Common myeloid progenitor, CD34-positive (primary cell): ENCODE measurements around the gene ENKD1.

ENCODE experiments used
- CTCF ChIA-PET: fragments of 350-600 bp; sonication (Branson Sonifier 250); formaldehyde crosslinking; loops from one replicate; lab custom pipeline; 2021; ENCODE audit warnings: antibody characterized with exemption; lab: Charles Lee
- POLR2A ChIA-PET: fragments of 350-600 bp; sonication (Branson Sonifier 250); formaldehyde crosslinking; loops from one replicate; lab custom pipeline; 2021; ENCODE audit warnings: antibody characterized with exemption; lab: Charles Lee
- DNase-seq, 3 donors: peaks; one replicate each; pipeline versions ENCODE4 v3.0.0 to v3.0.0-alpha.2; 2013
- H3K27ac ChIP-seq, 2 experiments: 1 replicate in 1 of 2; 2 replicates in 1 of 2; pipeline ENCODE4 v1.7.0; 2013; ENCODE audit warnings: inconsistent platforms in 2 of 2, low read length in 2 of 2, mild to moderate bottlenecking in 2 of 2, low read depth in 1 of 2, moderate library complexity in 1 of 2; ENCODE audit not compliant: severe bottlenecking in 2 of 2, insufficient read depth in 1 of 2, poor library complexity in 1 of 2
- H3K27me3 ChIP-seq, 5 experiments: replicated peaks in 2 of 5; 1 replicate in 3 of 5; 2 replicates in 2 of 5; pipeline versions ENCODE4 v1.6.1 to v1.7.0; 2013; ENCODE audit warnings: low read length in 4 of 5, mild to moderate bottlenecking in 2 of 5, moderate library complexity in 2 of 5, inconsistent platforms in 1 of 5; ENCODE audit not compliant: insufficient read depth in 5 of 5, control insufficient read depth in 4 of 5
- H3K36me3 ChIP-seq, 4 experiments: 1 replicate in 2 of 4; 2 replicates in 2 of 4; pipeline versions ENCODE4 v1.6.1 to v1.7.0; 2013; ENCODE audit warnings: low read length in 3 of 4, control low read depth in 1 of 4, mild to moderate bottlenecking in 1 of 4; ENCODE audit not compliant: control insufficient read depth in 4 of 4, insufficient read depth in 4 of 4
- H3K4me1 ChIP-seq, 4 experiments: 1 replicate in 3 of 4; 2 replicates in 1 of 4; pipeline versions ENCODE4 v1.6.1 to v1.7.1; 2013; ENCODE audit warnings: low read length in 3 of 4, mild to moderate bottlenecking in 3 of 4, control low read depth in 1 of 4, inconsistent platforms in 1 of 4, moderate library complexity in 1 of 4; ENCODE audit not compliant: control insufficient read depth in 4 of 4, insufficient read depth in 4 of 4; ENCODE audit errors: control extremely low read depth in 1 of 4
- H3K4me3 ChIP-seq, 7 experiments: 1 replicate in 4 of 7; 2 replicates in 3 of 7; pipeline versions ENCODE4 v1.5.1 to v1.7.0; 2013; ENCODE audit warnings: mild to moderate bottlenecking in 7 of 7, low read length in 6 of 7, moderate library complexity in 6 of 7, inconsistent platforms in 2 of 7, low read depth in 2 of 7, control low read depth in 1 of 7; ENCODE audit not compliant: insufficient read depth in 4 of 7, control insufficient read depth in 1 of 7; ENCODE audit errors: extremely low read depth in 1 of 7
- H3K9me3 ChIP-seq, 5 experiments: 1 replicate in 4 of 5; 2 replicates in 1 of 5; pipeline versions ENCODE4 v1.6.1 to v1.7.1; 2013; ENCODE audit warnings: low read length in 4 of 5, mild to moderate bottlenecking in 2 of 5, inconsistent platforms in 1 of 5, low read depth in 1 of 5, moderate library complexity in 1 of 5; ENCODE audit not compliant: control insufficient read depth in 4 of 5, insufficient read depth in 2 of 5; ENCODE audit errors: control extremely low read depth in 1 of 5
- WGBS: methylation state at CpG from one replicate; pipeline ENCODE4 v1.1.5; 2013; ENCODE audit not compliant: insufficient coverage; 5-methylcytosine and 5-hydroxymethylcytosine counted together

Gene ENKD1

GRCh38 chr16:67675579-67675935 is 9.0 kb upstream of the ENKD1 start:
- H3K4me1 ChIP-seq = peaks cover 6 to 23% (median 20%) of the 10 kb centered on the region in 4 experiments
- H3K36me3 ChIP-seq = peaks cover 0 to 13% (median 8%) of the 10 kb centered on the region in 4 experiments
- H3K27ac ChIP-seq = no peak overlapping the region
- H3K27me3 ChIP-seq = no peaks in the 10 kb centered on the region
- H3K4me3 ChIP-seq = no peak overlapping the region
- CTCF ChIA-PET = interaction anchor here (1.7 kb wide), 1 partner anchor 17 kb away, joined by 5 read pairs; no protein-coding TSS in a partner anchor
- POLR2A ChIA-PET = no interaction called here
- 93% methylated on average over 17 of the region's 17 CpGs for WGBS
- DNase-seq = no peak
- H3K9me3 ChIP-seq = no peaks in the 10 kb centered on the region

- ChIA-PET CTCF (interaction anchor here (1.2 to 5.1 kb wide), 5 partner anchors 17 to 191 kb away, joined by 4 to 24 read pairs (median 5); no protein-coding TSS in a partner anchor), POLR2A (no interaction called here)
- Histone ChIP-seq H3K4me1 (peaks cover 6 to 23% (median 20%) of the 10 kb centered on the region in 4 experiments), H3K27me3 (no peaks in the 10 kb centered on the region), H3K27ac (peak overlapping the region in 1 of 2 experiments; percentile 62), H3K9me3 (no peaks in the 10 kb centered on the region), H3K36me3 (peaks cover 0 to 9% (median 4%) of the 10 kb centered on the region in 4 experiments), H3K4me3 (no peak overlapping the region)
- WGBS = 96% methylated on average over 28 of the region's 28 CpGs
- no peak for DNase-seq
These were observed 8.5 kb upstream of the ENKD1 start for GRCh38 chr16:67674851-67675578.

GRCh38 chr16:67673712-67674580 is 7.4 kb upstream of the ENKD1 start:
- H3K4me1 ChIP-seq = peaks cover 6 to 28% (median 23%) of the 10 kb centered on the region in 4 experiments
- 20% methylated on average over 5 of the region's 21 CpGs for WGBS
- H3K27me3 ChIP-seq = no peaks in the 10 kb centered on the region
- H3K9me3 ChIP-seq = no peaks in the 10 kb centered on the region
- CTCF ChIA-PET = interaction anchor here (0.9 to 5.2 kb wide), 22 partner anchors 9 to 257 kb away, joined by 3 to 24 read pairs (median 4); partner anchors contain the start of genes CTRL, RANBP10 and TSNAXIP1
- peak overlapping the region in 1 of 2 experiments; percentile 62 for H3K27ac ChIP-seq
- peak in 2 of 3 donors; percentile 49 to 51 for DNase-seq
- peak overlapping the region in 2 of 7 experiments; percentile 29 to 36 for H3K4me3 ChIP-seq
- peaks cover 0 to 9% (median 3%) of the 10 kb centered on the region in 4 experiments for H3K36me3 ChIP-seq
- POLR2A ChIA-PET = interaction anchor here (0.6 to 1.0 kb wide), 2 partner anchors 87 to 139 kb away, joined by 3 to 6 read pairs; no protein-coding TSS in a partner anchor

- POLR2A ChIA-PET = interaction anchor here (0.6 to 1.0 kb wide), 3 partner anchors 88 to 192 kb away, joined by 3 to 6 read pairs (median 3); no protein-coding TSS in a partner anchor
- peak overlapping the region in 1 of 7 experiments; percentile 36 for H3K4me3 ChIP-seq
- peak overlapping the region in 1 of 2 experiments; percentile 62 for H3K27ac ChIP-seq
- H3K36me3 ChIP-seq = peaks cover 0 to 9% (median 3%) of the 10 kb centered on the region in 4 experiments
- peaks cover 6 to 37% (median 32%) of the 10 kb centered on the region in 4 experiments for H3K4me1 ChIP-seq
- H3K9me3 ChIP-seq = no peaks in the 10 kb centered on the region
- peak; percentile 70 to 83 (median 79) for DNase-seq
- no peaks in the 10 kb centered on the region for H3K27me3 ChIP-seq
- 58% methylated on average over 11 of the region's 13 CpGs for WGBS
- CTCF ChIA-PET = interaction anchor here (0.7 to 5.2 kb wide), 48 partner anchors 9 to 401 kb away, joined by 3 to 24 read pairs (median 4); partner anchors contain the start of genes CTRL, PARD6A, RANBP10 and TSNAXIP1
These were observed 6.5 kb upstream of the ENKD1 start for GRCh38 chr16:67672739-67673662.

- no peaks in the 10 kb centered on the region for H3K27me3 ChIP-seq
- POLR2A ChIA-PET = interaction anchor here (0.6 kb wide), 1 partner anchor 193 kb away, joined by 3 read pairs; no protein-coding TSS in a partner anchor
- peaks cover 0 to 4% (median 1%) of the 10 kb centered on the region in 4 experiments for H3K36me3 ChIP-seq
- H3K4me3 ChIP-seq = no peak overlapping the region
- peaks cover 6 to 44% (median 38%) of the 10 kb centered on the region in 4 experiments for H3K4me1 ChIP-seq
- no peak overlapping the region for H3K27ac ChIP-seq
- H3K9me3 ChIP-seq = no peaks in the 10 kb centered on the region
- CTCF ChIA-PET = interaction anchor here (0.7 to 5.2 kb wide), 42 partner anchors 8 to 402 kb away, joined by 3 to 24 read pairs (median 4); partner anchors contain the start of genes CTRL, PARD6A, RANBP10 and TSNAXIP1
- no peak for DNase-seq
- 59% methylated on average over 4 of the region's 4 CpGs for WGBS
These were observed 5.8 kb upstream of the ENKD1 start for GRCh38 chr16:67672306-67672705.
